ENCODE results near the gene THOC7. TPM values are rescaled to one million over a fixed set of nuclear protein-coding genes. Genes with fewer than 3 reads are reported as not detected.

The THOC7 gene
- total RNA-seq, 1 donor, result 29.1 TPM

Other genes with a start within 250 kb of the THOC7 start
- not detected for gene SNTN, start 211.1 kb downstream of the THOC7 start, total RNA-seq
- not detected for gene C3orf49, start 44.5 kb downstream of the THOC7 start, total RNA-seq
- 121 TPM for gene ATXN7, start 62 bp upstream of the THOC7 start, total RNA-seq
- not detected for gene SCAANT1, start 48.6 kb upstream of the THOC7 start, total RNA-seq
- 115 TPM for gene PSMD6, start 159.7 kb upstream of the THOC7 start, total RNA-seq

Measured in mononuclear cell (primary cell).